ENCODE data around the gene DNAH17.
"Not testable (repeated sequence)": the region's sequence is repeated elsewhere in the genome, so short reads cannot be mapped to it uniquely, and the experiment has no call there.

DNAH17 gene

GRCh38 chr17:78474614-78475146, 102.5 kb downstream of the DNAH17 start:
- no peak for DNase-seq

- DNase-seq, result no peak
These were observed 103.1 kb downstream of the DNAH17 start for GRCh38 chr17:78473951-78474613.

- peak; percentile 44 for DNase-seq
These were observed 104.9 kb downstream of the DNAH17 start for GRCh38 chr17:78472035-78472905.

- no peak for DNase-seq
These were observed 105.6 kb downstream of the DNAH17 start for GRCh38 chr17:78471635-78472034.

- DNase-seq, result no peak
These were observed 107.8 kb downstream of the DNAH17 start for GRCh38 chr17:78469443-78469842.

- DNase-seq, result no peak
These were observed 108.8 kb downstream of the DNAH17 start for GRCh38 chr17:78468366-78468765.

- no peak for DNase-seq
These were observed 110.1 kb downstream of the DNAH17 start for GRCh38 chr17:78466786-78467715.

GRCh38 chr17:78466109-78466785, 110.9 kb downstream of the DNAH17 start:
- not testable (repeated sequence) for DNase-seq

GRCh38 chr17:78462148-78462547, 115.0 kb downstream of the DNAH17 start:
- no peak for DNase-seq

- DNase-seq, result no peak
These were observed 115.5 kb downstream of the DNAH17 start for GRCh38 chr17:78461799-78462053.

- DNase-seq, result peak; percentile 55
These were observed 116.0 kb downstream of the DNAH17 start for GRCh38 chr17:78460951-78461798.

- no peak for DNase-seq
These were observed 117.0 kb downstream of the DNAH17 start for GRCh38 chr17:78460176-78460675.

- peak; percentile 55 for DNase-seq
These were observed 117.5 kb downstream of the DNAH17 start for GRCh38 chr17:78459696-78460095.

GRCh38 chr17:78458736-78459335, 118.4 kb downstream of the DNAH17 start:
- peak; percentile 57 for DNase-seq

- peak; percentile 51 for DNase-seq
These were observed 119.1 kb downstream of the DNAH17 start for GRCh38 chr17:78458091-78458490.

- no peak for DNase-seq
These were observed 122.8 kb downstream of the DNAH17 start for GRCh38 chr17:78454346-78454745.

- no peak for DNase-seq
These were observed 125.4 kb downstream of the DNAH17 start for GRCh38 chr17:78451753-78452152.

GRCh38 chr17:78450696-78451345, 126.4 kb downstream of the DNAH17 start:
- DNase-seq, result no peak

GRCh38 chr17:78449983-78450595, 127.1 kb downstream of the DNAH17 start:
- no peak for DNase-seq
